DOHH2 (cell line): ENCODE measurements around the gene EMP1.

Experiments used
- H3F3A ChIP-seq: fragments of 200-600 bp; sonication (generic), shearing (Covaris generic); 2 replicates; pipeline ENCODE4 v1.6.0; 2016; ENCODE audit warnings: antibody characterized with exemption, mild to moderate bottlenecking; ENCODE audit not compliant: control insufficient read depth, insufficient read depth
- H3K27ac ChIP-seq: fragments of 200-600 bp; sonication (generic); 2 replicates; pipeline ENCODE4 v1.5.1; 2014; ENCODE audit warnings: low read depth, mild to moderate bottlenecking, low read length, moderate library complexity
- H3K27me3 ChIP-seq: fragments of 200-600 bp; sonication (generic); 2 replicates; pipeline ENCODE4 v1.6.1; 2014; ENCODE audit warnings: mild to moderate bottlenecking, low read length, mixed read lengths; ENCODE audit not compliant: control insufficient read depth
- H3K36me3 ChIP-seq: fragments of 200-600 bp; sonication (generic); 2 replicates; pipeline ENCODE4 v1.6.1; 2014; ENCODE audit warnings: mild to moderate bottlenecking, low read length, moderate library complexity, mixed read lengths; ENCODE audit not compliant: control insufficient read depth
- H3K4me1 ChIP-seq: fragments of 200-600 bp; sonication (generic); 2 replicates; pipeline ENCODE4 v1.6.1; 2014; ENCODE audit warnings: mild to moderate bottlenecking, low read length, mixed read lengths; ENCODE audit not compliant: control insufficient read depth
- H3K4me2 ChIP-seq: fragments of 200-600 bp; sonication (generic); 2 replicates; pipeline ENCODE4 v1.6.0; 2014; ENCODE audit warnings: mild to moderate bottlenecking, low read length, moderate library complexity
- H3K4me3 ChIP-seq: fragments of 200-600 bp; sonication (generic); 2 replicates; pipeline ENCODE4 v1.5.1; 2014; ENCODE audit warnings: mild to moderate bottlenecking, low read length, mixed read lengths
- H3K79me2 ChIP-seq: fragments of 200-600 bp; sonication (generic); 2 replicates; pipeline ENCODE4 v1.6.1; 2014; ENCODE audit warnings: mild to moderate bottlenecking, low read length, mixed read lengths; ENCODE audit not compliant: control insufficient read depth
- H3K9me2 ChIP-seq: fragments of 200-600 bp; sonication (generic); replicated peaks from 2 replicates; pipeline ENCODE4 v1.6.1; 2014; ENCODE audit warnings: mild to moderate bottlenecking, low read length, mixed read lengths; ENCODE audit not compliant: control insufficient read depth
- H3K9me3 ChIP-seq: fragments of 200-600 bp; sonication (generic); 2 replicates; pipeline ENCODE4 v1.6.1; 2014; ENCODE audit warnings: antibody characterized with exemption, low read length, mixed read lengths; ENCODE audit not compliant: control insufficient read depth, insufficient read depth
- H4K20me1 ChIP-seq: fragments of 200-600 bp; sonication (generic); 2 replicates; pipeline ENCODE4 v1.6.0; 2014; ENCODE audit warnings: low read depth, mild to moderate bottlenecking, antibody characterized with exemption, low read length, moderate library complexity; ENCODE audit not compliant: control insufficient read depth, insufficient read depth
- CTCF ChIP-seq: fragments of 200-600 bp; sonication (generic); IDR thresholded peaks from one replicate; pipeline ENCODE4 v1.5.1; 2014; ENCODE audit warnings: antibody characterized with exemption, mild to moderate bottlenecking, low read depth, low read length; ENCODE audit not compliant: poor library complexity, severe bottlenecking
- EZH2phosphoT487 ChIP-seq: fragments of 200-600 bp; sonication (generic); IDR thresholded peaks from 2 replicates; pipeline ENCODE4 v1.6.1; 2017; ENCODE audit warnings: borderline replicate concordance, mild to moderate bottlenecking, antibody characterized with exemption, low read length, moderate library complexity, mixed read lengths

Gene EMP1

DNA sequence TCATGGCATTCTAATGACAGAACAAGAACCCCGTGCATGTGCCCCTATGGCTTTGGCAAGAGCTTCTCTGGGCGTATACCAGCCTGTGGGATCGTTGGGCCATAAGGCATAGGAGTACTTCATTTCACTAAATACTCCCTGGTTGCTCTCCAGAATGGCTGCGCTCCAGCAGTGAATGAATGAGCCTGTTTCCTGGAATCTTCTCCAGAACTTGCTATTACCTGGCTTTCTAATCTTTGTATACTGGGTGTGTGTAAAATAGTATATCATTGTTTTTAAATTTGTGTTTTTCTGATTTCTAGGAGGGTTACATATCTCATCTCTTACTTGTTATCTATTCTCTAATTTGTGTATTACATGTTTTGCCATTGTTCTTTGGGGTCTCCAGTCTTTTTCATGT is 28.6 kb upstream of the EMP1 start:
- H3K4me2 ChIP-seq: no peak overlapping the region
- H3K4me3 ChIP-seq: no peak overlapping the region
- no peaks in the 10 kb centered on the region for H3K79me2 ChIP-seq
- no peaks in the 10 kb centered on the region for H3K36me3 ChIP-seq
- H3K9me2 ChIP-seq: no peaks in the 10 kb centered on the region
- TF ChIP-seq CTCF: no peak
- no peak for TF ChIP-seq EZH2phosphoT487
- no peaks in the 10 kb centered on the region for H3F3A ChIP-seq
- no peak overlapping the region for H3K27ac ChIP-seq
- peaks cover 27% of the 10 kb centered on the region for H3K27me3 ChIP-seq
- no peaks in the 10 kb centered on the region for H3K9me3 ChIP-seq
- H4K20me1 ChIP-seq: no peaks in the 10 kb centered on the region
- H3K4me1 ChIP-seq: no peaks in the 10 kb centered on the region

GRCh38 chr12:13169272-13169671 is 27.3 kb upstream of the EMP1 start:
- no peaks in the 10 kb centered on the region for H3K9me2 ChIP-seq
- H3K79me2 ChIP-seq: no peaks in the 10 kb centered on the region
- no peaks in the 10 kb centered on the region for H3K9me3 ChIP-seq
- no peaks in the 10 kb centered on the region for H4K20me1 ChIP-seq
- no peaks in the 10 kb centered on the region for H3F3A ChIP-seq
- no peak for TF ChIP-seq EZH2phosphoT487
- no peak for TF ChIP-seq CTCF
- no peak overlapping the region for H3K27ac ChIP-seq
- H3K4me2 ChIP-seq: no peak overlapping the region
- H3K36me3 ChIP-seq: no peaks in the 10 kb centered on the region
- no peaks in the 10 kb centered on the region for H3K4me1 ChIP-seq
- H3K4me3 ChIP-seq: no peak overlapping the region
- peaks cover 32% of the 10 kb centered on the region for H3K27me3 ChIP-seq

DNA sequence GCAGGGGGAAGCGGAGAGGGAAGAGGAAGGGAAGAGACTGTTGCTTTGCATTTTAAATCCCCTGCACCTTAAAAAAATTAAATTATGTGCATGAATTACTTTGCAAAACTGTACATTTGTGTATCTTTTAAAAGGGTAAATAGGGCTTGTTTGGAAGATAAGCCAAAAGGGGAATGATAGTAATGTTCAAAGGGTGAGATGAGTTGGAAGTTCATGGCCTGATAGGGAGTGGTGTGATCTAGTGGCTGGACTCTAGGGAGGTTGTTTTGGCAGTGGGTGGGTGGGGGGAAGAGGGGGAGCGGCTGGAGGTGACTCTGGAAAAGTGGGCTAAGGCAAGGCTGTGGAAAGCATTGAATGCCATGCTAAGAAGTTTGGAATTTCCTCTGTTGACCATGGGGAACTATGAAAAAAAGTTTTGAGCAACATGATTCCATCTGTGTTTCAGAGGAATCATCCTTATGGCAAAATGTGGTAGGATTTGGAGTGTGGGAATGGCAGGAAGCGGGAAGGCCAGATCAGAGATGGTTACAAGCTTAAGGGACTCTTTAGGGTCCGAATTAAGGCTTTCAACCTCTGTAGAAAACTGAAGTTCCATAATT is 25.5 kb upstream of the EMP1 start:
- Histone ChIP-seq H3K4me1 (no peaks in the 10 kb centered on the region), H3F3A (no peaks in the 10 kb centered on the region), H3K4me2 (no peak overlapping the region)

More for the DNA sequence above, 25.5 kb upstream of the EMP1 start:
- Histone ChIP-seq H3K79me2 (no peaks in the 10 kb centered on the region), H3K27me3 (peaks cover 27% of the 10 kb centered on the region), H4K20me1 (no peaks in the 10 kb centered on the region), H3K36me3 (no peaks in the 10 kb centered on the region), H3K27ac (no peak overlapping the region), H3K9me2 (no peaks in the 10 kb centered on the region), H3K4me3 (no peak overlapping the region), H3K9me3 (no peaks in the 10 kb centered on the region)
- TF ChIP-seq EZH2phosphoT487 (no peak), CTCF (no peak)
